Gastroesophageal sphincter (tissue), 3 donors: Measurements from ENCODE around the gene RIMS4.

Source experiments
- POLR2A ChIP-seq, 2 donors: fragments of 450-650 bp; IDR thresholded peaks; one replicate each; pipeline ENCODE4 v1.6.1; 2017; ENCODE audit warnings: antibody characterized with exemption in 2 of 2, mild to moderate bottlenecking in 2 of 2, moderate library complexity in 1 of 2
- POLR2AphosphoS5 ChIP-seq: sonication (generic); formaldehyde crosslinking; IDR thresholded peaks from one replicate; pipeline ENCODE4 v1.6.1; 2017; ENCODE audit warnings: antibody characterized with exemption
- TF ChIP-seq, protein P1 (sequence below), 4 experiments: fragments of 200-600 bp in 2 of 4; fragments of 450-650 bp in 2 of 4; sonication (generic) in 1 of 4; IDR thresholded peaks; one replicate each; pipeline ENCODE4 v1.5.1; 2017 to 2019; ENCODE audit warnings: antibody characterized with exemption in 4 of 4, mild to moderate bottlenecking in 2 of 4, moderate library complexity in 2 of 4

- TF ChIP-seq POLR2A (IDR thresholded peaks at IDR 0.05) (no peak), POLR2AphosphoS5 (no peak)
- TF ChIP-seq, protein P1, sequence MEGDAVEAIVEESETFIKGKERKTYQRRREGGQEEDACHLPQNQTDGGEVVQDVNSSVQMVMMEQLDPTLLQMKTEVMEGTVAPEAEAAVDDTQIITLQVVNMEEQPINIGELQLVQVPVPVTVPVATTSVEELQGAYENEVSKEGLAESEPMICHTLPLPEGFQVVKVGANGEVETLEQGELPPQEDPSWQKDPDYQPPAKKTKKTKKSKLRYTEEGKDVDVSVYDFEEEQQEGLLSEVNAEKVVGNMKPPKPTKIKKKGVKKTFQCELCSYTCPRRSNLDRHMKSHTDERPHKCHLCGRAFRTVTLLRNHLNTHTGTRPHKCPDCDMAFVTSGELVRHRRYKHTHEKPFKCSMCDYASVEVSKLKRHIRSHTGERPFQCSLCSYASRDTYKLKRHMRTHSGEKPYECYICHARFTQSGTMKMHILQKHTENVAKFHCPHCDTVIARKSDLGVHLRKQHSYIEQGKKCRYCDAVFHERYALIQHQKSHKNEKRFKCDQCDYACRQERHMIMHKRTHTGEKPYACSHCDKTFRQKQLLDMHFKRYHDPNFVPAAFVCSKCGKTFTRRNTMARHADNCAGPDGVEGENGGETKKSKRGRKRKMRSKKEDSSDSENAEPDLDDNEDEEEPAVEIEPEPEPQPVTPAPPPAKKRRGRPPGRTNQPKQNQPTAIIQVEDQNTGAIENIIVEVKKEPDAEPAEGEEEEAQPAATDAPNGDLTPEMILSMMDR (IDR thresholded peaks at IDR 0.05) = no peak
Measured at GRCh38 chr20:44843876-44844275, 33.5 kb upstream of the RIMS4 start.
